AG09319 (cell line): Measurements from ENCODE around the gene ZNF540.
A peak's percentile ranks its signal among the peaks of the same experiment; 100 is the strongest.

Experiments
- DNase-seq: peaks from one replicate; pipeline ENCODE4 v3.0.0-alpha.2; 2010; ENCODE audit warnings: low read depth; ENCODE audit errors: extremely low read depth
- TF ChIP-seq, protein P1 (sequence below): IDR thresholded peaks from 2 replicates; pipeline ENCODE4 v1.5.1; 2011; ENCODE audit warnings: low read depth, mild to moderate bottlenecking, inconsistent platforms, low read length, moderate library complexity

Gene ZNF540

GRCh38 chr19:37594304-37594981, at the start of gene ZNF540, which contains the start of gene ZNF571:
TSS of gene ZNF540 (plus strand) at chr19:37594876. CDS start at chr19:37598448, 3,572 bp downstream.
TSS of gene ZNF571 (minus strand) at chr19:37594792. CDS start at chr19:37586676, 8,116 bp downstream.
- peak; percentile 79 for DNase-seq

GRCh38 chr19:37551129-37551993, 43.3 kb upstream of the ZNF540 start:
- TF ChIP-seq, protein P1, sequence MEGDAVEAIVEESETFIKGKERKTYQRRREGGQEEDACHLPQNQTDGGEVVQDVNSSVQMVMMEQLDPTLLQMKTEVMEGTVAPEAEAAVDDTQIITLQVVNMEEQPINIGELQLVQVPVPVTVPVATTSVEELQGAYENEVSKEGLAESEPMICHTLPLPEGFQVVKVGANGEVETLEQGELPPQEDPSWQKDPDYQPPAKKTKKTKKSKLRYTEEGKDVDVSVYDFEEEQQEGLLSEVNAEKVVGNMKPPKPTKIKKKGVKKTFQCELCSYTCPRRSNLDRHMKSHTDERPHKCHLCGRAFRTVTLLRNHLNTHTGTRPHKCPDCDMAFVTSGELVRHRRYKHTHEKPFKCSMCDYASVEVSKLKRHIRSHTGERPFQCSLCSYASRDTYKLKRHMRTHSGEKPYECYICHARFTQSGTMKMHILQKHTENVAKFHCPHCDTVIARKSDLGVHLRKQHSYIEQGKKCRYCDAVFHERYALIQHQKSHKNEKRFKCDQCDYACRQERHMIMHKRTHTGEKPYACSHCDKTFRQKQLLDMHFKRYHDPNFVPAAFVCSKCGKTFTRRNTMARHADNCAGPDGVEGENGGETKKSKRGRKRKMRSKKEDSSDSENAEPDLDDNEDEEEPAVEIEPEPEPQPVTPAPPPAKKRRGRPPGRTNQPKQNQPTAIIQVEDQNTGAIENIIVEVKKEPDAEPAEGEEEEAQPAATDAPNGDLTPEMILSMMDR = peak; percentile 45
- peak; percentile 15 for DNase-seq

More at GRCh38 chr19:37594304-37594981, at the start of gene ZNF540, which contains the start of gene ZNF571:
- TF ChIP-seq, protein P1 = no peak

GRCh38 chr19:37563518-37563917, 31.2 kb upstream of the ZNF540 start:
- TF ChIP-seq, protein P1 = no peak
- DNase-seq = no peak

- TF ChIP-seq, protein P1 = no peak
- no peak for DNase-seq
Measured at GRCh38 chr19:37564624-37565369, 29.9 kb upstream of the ZNF540 start.

GRCh38 chr19:37565370-37565669, 29.4 kb upstream of the ZNF540 start:
- TF ChIP-seq, protein P1 = no peak
- no peak for DNase-seq

DNA sequence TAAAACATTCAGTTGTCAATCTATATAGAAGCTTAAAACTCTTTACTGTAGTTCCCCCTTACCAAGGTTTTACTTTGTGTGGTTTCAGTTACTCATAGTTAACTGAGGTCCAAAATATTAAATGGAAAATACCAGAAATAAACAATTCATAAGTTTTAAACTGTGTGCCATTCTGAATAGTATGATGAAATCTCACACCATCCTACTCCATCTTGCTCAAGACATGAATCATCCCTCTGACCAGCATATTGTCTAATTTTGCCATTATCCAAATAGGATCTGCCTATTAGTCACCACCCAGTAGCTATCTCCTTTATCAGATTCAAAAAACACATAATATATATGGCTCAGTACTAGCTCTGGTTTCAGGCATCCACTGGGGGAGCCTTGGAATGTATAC, 22.5 kb upstream of the ZNF540 start:
- TF ChIP-seq, protein P1 = no peak
- DNase-seq = no peak
